HL-60 (cell line): ENCODE data around the gene FASN.

Experiments used
- DNase-seq, 2 experiments: peaks; one replicate each; pipeline ENCODE4 v3.0.0-alpha.2; 2010 to 2020; ENCODE audit warnings: low read depth in 1 of 2, low spot score in 1 of 2
- H3K27ac ChIP-seq: fragments of 250-450 bp; sonication (Bioruptor Pico); replicated peaks from 2 replicates; pipeline ENCODE4 v1.5.1; 2020; ENCODE audit warnings: mild to moderate bottlenecking, moderate library complexity
- H3K27me3 ChIP-seq: fragments of 250-450 bp; sonication (Bioruptor Pico); 2 replicates; pipeline ENCODE4 v1.5.1; 2021; ENCODE audit warnings: mild to moderate bottlenecking, moderate library complexity; ENCODE audit not compliant: insufficient read depth, poor library complexity, severe bottlenecking
- H3K4me3 ChIP-seq: replicated peaks from 2 replicates; pipeline ENCODE4 v1.5.1; 2011; ENCODE audit warnings: mild to moderate bottlenecking, control low read depth, low read length; ENCODE audit not compliant: insufficient read depth
- CTCF ChIP-seq: IDR thresholded peaks from one replicate; pipeline ENCODE4 v1.5.1; 2011; ENCODE audit warnings: low read length, control low read depth, inconsistent platforms; ENCODE audit not compliant: insufficient read depth
- GABPA ChIP-seq: IDR thresholded peaks from 2 replicates; pipeline ENCODE4 v1.6.1; 2012; ENCODE audit warnings: low read depth
- POLR2AphosphoS5 ChIP-seq: IDR thresholded peaks from 2 replicates; pipeline ENCODE4 v1.6.1; 2012; ENCODE audit warnings: low read depth
- REST ChIP-seq: IDR thresholded peaks from 2 replicates; pipeline ENCODE4 v1.6.1; 2012; ENCODE audit warnings: low read depth; ENCODE audit not compliant: insufficient replicate concordance
- SPI1 ChIP-seq: IDR thresholded peaks from 2 replicates; pipeline ENCODE4 v1.6.1; 2012; ENCODE audit warnings: low read depth, mild to moderate bottlenecking, borderline replicate concordance

The FASN gene

GRCh38 chr17:82076785-82077591 lies 21.0 kb downstream of the FASN start:
- no peaks in the 10 kb centered on the region for H3K27me3 ChIP-seq
- no peak for TF ChIP-seq SPI1
- peak; percentile 9; the same call in 1 of the 2 replicates for TF ChIP-seq POLR2AphosphoS5
- no peak overlapping the region for H3K27ac ChIP-seq
- DNase-seq = no peak
- H3K4me3 ChIP-seq = no peak overlapping the region

GRCh38 chr17:82076018-82076784 lies 21.8 kb downstream of the FASN start:
- DNase-seq = no peak
- TF ChIP-seq POLR2AphosphoS5 (peak; percentile 5; the same call in 1 of the 2 replicates), CTCF (no peak)
- no peaks in the 10 kb centered on the region for H3K27me3 ChIP-seq
- H3K4me3 ChIP-seq = no peak overlapping the region
- no peak overlapping the region for H3K27ac ChIP-seq

GRCh38 chr17:82073446-82073845 lies 24.6 kb downstream of the FASN start:
- no peak for DNase-seq
- Histone ChIP-seq H3K4me3 (no peak overlapping the region), H3K27me3 (no peaks in the 10 kb centered on the region), H3K27ac (no peak overlapping the region)
- no peak for TF ChIP-seq POLR2AphosphoS5
- no peak for TF ChIP-seq REST
- no peak for TF ChIP-seq GABPA
- no peak for TF ChIP-seq CTCF
- no peak for TF ChIP-seq SPI1

- TF ChIP-seq GABPA (no peak), SPI1 (no peak), POLR2AphosphoS5 (no peak), REST (no peak), CTCF (no peak)
- Histone ChIP-seq H3K27ac (no peak overlapping the region), H3K27me3 (no peaks in the 10 kb centered on the region), H3K4me3 (no peak overlapping the region)
- no peak for DNase-seq
Measured at GRCh38 chr17:82072827-82073226, 25.2 kb downstream of the FASN start.
